GM19025 (cell line): Measurements from ENCODE around the gene H19.

ENCODE experiments used
- ATAC-seq: cut with Tn5 transposase; IDR thresholded peaks from one replicate; pipeline ENCODE4 v1.9.1; 2021; ENCODE audit warnings: mild to moderate bottlenecking, low read depth, moderate library complexity; ENCODE audit not compliant: unreplicated experiment

H19 gene

DNA sequence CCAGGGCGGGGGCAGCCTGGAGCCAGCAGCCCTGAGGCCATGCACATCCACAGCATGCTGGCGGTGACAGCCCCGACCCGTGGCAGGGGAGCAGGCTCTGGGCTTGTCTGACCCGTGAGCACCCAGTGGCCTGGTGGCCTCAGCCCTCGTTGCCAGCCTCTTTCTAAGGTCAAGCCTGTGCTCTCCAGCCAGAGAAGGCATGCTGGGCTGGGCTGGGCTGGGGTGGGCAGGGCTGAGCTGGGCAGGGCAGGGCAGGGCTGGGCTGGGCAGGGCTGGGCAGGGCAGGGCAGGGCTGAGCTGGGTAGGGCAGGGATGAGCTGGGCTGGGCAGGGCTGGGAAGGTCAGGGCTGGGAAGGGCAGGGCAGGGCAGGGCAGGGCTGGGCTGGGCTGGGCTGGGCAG lies 10.6 kb downstream of the H19 start:
- no peak for ATAC-seq

DNA sequence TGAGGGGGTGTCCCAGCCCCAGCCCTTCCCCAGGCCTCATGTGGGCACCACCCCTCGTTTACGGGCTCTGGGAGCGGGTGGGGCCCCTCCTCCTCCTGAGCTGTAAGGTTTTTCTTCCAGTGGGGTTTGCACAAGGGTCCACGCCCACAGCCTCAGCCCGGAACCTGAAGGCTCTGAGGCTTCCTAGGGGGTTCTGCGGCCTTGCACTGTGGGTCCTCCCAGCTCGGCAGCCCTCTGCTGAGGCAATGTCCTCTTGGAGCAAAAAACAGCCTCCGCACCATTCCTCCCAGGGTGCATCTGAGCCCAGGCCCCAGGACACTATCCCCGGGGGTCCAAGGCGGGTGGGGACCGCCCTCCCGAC lies 14.1 kb downstream of the H19 start:
- ATAC-seq, result no peak

DNA sequence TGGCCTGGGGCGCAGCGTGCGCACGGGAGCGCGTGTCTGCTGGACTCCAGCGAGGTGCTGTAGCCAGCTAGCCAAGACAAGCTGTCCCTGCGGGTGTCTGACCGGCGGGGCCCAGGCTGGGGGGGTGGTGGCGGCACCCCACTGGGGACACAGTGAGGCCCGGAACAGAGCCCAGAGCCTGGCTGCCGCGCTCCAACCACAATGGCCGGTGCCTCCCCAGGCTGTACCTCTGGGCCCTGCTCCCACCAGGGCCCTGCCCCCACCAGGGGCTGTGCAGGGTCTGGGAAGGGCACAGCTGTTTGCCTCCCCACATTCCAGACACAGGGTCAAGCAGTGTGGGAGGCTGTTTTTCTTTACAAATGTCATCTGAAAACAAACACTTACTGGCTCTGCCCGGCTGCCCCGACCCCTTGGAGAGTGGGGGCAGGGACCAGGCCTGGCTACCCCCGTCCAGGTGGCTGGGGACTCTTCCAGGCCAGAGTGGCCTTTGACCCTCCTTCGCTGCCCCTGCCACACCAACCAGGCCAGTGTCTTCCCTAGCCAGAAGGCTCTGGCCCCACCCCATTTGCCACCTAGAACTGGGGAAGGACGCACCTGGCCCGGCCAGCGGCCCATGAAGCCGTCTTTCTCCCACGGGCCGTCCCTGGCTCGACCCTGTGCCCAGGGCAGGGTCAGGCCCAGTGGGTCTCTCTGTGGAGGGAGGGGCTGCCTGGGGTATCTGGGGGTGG lies 14.6 kb downstream of the H19 start:
- no peak for ATAC-seq

DNA sequence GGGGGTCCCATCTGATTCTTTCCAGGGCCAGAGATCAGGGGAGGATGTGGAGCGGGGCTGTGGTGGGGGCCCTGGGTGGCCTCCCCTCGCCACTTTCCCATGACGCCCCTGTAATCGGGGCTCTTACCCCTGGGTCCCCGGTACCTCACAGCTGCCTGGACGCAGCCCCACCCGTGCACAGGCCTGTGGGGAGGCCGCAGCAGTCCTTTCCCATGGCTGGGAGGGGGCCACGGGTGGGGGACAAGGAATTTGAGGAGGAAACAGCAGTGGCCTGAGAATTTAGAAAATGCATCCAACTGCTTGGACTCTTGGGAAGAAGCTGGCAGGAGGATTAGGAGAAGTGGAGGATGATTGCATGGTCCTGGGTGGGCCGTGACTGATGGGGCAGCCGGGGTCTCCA lies 18.0 kb downstream of the H19 start:
- ATAC-seq, result no peak

DNA sequence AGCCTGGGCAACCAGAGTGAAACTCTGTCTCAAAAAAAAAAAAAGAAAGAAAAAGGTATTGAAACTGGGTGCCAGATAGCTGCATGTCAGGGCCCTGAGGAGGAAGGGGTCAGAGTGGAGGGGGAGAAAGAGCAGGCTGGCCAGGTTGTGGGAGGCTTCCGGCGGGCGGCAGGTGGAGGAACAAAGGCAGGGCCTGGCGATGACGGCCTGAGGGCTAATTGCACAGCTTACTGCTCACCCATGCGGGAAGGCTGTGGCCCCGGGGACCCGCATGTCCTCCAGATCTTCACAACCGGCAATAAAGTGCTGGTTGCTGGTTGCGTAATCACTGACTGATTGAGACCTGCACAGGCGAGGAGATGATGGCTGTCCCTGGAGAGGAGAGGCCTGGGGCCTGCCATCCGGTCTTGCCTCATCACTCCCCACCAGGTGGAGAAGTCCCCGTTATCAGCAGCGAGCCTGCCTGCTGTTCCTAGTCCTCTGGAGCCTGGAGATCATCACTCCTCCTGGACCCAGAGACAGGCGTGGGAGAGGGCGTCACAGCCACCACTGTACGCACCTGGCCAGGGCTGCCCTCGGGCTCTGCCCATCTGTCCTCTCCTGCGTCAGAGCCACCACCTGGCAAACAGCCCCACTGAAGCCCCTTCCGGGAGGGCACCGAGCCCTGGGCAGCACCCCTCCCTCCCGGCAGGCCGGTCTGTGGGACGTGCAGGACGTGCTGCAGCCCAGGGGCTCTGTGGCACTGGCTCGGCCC lies 18.7 kb downstream of the H19 start:
- no peak for ATAC-seq

DNA sequence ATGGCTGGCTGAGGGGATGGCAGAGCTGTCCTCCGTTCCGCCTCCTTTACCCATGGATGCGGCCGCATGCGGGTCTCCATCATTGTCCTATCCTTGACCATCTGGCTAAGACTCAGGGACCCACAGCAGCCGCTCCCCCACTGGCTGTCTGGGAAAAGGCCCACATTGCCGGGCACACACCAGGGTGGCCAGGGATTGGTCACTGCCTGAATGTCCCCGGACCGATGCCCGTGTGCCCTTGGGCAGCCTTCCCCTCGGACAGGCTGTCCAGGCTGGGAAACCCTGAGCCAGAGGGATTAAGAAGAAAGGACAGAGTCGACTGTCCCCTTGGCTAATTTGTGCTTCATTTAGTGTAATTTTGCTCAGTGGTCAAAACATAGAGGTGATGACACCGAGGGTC lies 22.5 kb downstream of the H19 start:
- ATAC-seq, result no peak

DNA sequence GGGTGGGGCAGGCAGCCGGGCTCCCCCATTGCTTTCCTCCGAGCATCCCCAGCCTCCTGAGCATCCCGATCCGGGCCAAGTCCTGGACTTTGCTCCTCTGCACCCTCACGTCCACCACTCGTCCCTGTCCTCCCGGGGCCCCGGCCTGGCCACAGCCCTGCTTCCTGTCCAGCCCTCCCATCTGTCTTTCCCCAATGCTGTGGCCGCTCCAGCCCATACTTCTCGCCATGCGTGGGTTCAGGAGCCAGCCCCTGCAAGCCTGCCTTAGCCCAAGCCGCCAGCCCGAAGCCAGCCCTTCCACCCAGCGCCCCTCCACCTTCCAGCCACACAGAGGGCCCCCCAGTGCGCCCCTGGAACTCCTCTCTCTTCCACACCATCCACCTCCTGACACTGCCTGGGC lies 26.7 kb downstream of the H19 start:
- no peak for ATAC-seq

DNA sequence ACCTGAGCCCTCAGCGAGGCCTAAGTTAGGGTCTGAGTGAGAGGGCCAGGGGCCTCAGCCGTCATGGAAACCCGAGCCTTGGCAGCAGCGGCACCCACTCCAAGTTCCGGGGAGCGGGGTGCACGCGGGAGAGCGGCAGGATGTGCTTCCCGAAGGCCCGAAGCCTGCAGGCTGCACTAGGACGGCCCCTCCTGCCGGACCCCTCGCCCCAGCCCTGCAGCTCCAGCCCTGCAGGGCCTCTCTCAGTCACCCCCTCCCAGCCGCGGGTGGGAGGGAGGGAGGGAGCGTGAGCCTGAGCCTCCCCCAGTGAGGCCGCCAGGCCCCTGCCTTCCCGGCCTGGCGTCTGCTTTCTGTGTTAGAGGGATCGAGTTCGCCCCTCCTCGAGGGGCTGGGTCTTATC lies 27.9 kb downstream of the H19 start:
- ATAC-seq, result no peak

DNA sequence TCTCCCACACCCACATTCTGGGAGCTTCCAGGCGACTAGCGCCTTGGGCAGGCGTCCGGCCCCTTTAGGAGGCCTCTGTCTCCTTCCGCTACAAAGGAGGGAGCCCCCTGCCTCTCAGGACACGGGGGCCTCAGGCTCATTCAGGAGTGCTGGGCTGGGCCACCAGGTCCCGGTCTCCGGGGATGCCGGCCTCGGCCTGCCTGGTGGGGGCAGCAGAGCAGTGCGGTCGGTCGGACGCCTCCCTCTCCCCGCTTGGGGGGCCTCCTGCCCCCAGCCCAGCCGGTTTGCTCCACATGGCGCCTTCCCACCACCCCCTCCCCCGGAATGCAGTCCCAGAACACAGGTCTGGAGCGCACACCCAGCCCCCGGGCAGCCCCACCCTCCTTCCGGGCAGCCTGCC lies 28.6 kb downstream of the H19 start:
- ATAC-seq, result no peak

DNA sequence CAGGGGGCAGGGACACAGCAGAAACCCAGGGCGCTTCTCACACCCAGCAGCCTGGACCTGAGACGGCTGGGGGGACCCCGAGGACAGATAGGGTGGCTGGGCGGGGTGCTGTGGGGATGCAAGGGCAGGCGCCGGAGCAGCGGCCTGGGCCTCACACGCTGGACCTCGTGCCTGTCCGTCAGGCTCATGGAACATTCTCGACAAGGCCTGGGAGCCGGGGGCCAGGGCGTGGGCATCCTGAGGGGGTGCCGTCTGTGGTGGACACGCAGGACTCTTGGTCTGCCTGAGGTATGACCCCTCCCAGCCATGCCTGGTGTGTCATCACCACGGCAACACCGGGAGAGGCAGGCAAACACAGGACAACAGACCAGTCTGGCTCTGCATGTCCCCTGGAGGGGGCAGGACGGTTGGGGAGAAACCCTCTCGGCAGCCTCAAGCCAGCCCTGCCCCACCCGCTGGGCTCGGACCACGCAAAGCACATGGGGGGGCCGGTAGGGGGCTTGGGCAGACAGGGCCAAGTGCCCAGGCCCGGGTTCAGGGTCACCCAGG lies 29.1 kb downstream of the H19 start:
- ATAC-seq, result no peak

DNA sequence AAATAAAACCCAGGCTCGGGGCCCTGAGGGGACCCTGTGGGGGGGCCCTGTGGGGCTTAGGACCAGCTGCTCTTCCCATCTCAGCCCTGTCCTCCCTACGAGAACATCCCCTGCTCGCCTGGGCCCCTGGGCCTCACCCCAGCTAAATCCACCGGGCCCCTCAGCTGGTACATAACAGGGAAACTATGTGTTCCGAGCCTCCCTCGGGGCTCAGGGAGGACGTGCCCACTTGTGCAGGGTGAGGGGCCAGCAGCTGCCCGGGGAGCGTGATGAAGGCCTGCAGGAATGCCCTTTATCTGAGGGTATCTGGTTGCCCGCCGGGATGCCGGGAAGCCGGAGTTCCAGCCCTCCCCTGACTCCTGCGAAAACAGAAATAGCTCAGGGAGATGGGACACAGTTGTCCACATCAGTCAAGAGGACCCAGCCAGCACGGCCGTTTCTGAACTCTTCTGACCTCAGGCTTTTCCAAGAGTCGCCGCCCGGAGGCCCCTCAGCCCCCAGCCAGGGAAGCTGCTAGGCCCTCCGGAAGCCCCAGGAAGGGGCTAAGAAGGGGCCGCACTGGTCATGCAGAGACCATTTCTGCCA lies 29.9 kb downstream of the H19 start:
- ATAC-seq, result no peak

DNA sequence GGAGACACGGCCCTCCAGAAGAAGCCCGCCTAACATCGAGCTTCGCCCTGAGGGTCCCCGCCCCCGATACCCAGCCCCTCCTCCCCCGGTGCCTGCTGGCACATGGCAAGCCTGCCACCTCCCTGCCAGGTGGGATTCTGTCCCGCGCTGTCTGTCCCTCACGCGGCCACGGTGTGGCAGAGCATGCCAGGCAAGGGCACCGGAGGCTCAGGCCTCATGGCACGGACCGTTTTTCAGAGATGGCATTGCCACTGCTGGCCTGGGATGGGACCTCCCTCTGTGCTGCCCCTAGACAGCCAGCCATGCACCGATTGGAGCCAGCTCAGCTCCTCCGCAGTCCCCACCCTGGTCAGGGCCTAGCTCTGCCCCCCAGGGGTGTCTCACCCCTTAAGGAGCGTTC lies 31.1 kb downstream of the H19 start:
- ATAC-seq, result no peak

DNA sequence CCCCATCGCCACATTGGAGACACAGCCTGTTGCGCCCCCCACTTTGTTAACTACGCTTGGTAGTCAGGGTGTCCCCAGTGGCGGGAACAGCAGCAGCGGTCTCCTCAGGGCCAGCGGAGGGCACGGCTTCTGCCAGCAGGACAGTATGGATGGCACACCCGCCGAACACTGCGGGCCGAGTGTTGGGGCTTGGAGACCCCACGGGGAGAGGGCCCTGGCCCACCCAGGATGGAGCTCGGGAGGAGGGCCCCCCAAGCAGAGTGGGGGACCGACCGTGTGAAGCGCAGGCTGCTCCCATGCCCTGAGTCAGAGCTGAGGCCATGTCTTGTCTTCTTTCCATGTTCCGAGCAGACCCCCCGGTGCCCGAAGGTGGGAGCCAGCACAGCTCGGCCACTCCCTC lies 32.7 kb downstream of the H19 start:
- no peak for ATAC-seq

DNA sequence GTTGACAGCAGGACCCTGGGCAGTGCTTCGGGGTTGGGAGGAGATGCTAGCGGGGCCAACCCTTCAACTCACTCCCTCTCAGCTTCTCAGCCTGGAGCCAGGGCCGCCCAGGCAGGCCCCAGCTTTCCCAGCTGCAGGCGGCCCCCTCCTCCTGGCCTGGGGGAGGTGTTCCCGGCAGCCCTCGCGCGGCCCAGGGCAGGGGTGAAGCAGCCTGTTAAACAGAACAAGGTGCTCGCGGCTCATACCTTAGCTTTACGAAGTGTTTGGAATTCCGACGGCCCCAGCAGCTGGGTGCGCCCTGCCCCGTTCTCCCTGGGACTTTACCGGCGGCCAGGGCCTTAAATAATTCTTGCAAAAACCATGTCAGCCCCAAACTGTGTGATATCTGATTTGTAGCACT lies 33.3 kb downstream of the H19 start:
- no peak for ATAC-seq

DNA sequence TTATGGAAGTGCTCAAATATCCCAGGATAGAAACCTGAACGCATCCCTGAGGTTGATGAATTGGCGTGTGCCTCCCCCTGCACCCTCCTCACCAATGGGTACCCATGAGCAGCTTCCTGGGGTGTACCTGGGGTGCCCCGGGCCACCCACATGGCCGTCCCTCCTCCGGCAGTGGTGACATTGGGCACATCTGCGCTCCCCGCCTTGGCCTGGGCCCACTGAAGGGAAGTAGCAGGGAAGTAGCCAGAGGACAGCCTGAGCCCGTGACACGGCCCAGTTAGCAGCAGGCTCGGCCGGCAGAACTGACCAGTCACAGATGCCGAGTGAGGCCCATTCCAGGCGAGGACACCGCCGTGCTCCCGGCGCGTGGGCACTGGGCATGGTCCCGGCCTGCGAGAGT lies 33.8 kb downstream of the H19 start:
- ATAC-seq, result no peak

DNA sequence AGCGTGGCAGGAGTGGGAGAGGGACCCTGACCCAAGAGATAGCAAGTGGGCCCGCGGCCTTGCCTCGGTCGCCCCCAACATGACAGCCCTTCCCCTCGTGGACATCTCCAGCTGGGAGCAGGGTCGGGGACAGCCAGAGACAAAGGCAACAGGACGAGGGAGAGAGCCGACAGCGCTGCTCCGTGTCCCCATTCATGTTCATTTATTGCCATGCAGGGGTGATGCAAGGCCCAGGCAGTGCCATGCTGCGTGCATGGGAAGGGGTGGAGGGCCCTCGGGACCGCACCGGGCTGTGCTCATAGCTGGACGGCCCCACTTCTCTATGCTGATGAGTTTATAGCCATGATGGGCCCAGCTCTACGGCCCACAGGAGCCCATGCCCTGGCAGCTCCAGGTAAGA lies 37.9 kb downstream of the H19 start:
- ATAC-seq, result no peak

DNA sequence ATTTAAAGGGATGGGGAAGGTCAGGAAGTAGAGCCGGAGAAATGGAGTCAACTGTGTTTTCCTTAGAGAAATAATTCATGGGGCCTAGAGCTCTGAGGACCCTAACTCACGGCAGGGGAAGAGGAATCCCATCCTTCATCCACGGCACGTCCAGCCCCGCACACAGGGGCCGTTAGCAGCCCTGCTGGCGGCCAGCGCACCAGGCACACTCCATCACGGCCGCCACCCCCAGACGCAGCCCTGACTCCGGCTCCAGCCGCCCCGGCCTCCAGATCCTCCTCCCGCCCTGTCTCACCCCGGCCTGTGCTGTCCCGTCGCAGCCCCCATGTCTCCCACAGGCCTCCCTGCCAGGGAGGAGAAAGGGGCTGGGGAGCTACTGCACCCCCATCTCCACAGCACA lies 39.3 kb downstream of the H19 start:
- ATAC-seq, result no peak

DNA sequence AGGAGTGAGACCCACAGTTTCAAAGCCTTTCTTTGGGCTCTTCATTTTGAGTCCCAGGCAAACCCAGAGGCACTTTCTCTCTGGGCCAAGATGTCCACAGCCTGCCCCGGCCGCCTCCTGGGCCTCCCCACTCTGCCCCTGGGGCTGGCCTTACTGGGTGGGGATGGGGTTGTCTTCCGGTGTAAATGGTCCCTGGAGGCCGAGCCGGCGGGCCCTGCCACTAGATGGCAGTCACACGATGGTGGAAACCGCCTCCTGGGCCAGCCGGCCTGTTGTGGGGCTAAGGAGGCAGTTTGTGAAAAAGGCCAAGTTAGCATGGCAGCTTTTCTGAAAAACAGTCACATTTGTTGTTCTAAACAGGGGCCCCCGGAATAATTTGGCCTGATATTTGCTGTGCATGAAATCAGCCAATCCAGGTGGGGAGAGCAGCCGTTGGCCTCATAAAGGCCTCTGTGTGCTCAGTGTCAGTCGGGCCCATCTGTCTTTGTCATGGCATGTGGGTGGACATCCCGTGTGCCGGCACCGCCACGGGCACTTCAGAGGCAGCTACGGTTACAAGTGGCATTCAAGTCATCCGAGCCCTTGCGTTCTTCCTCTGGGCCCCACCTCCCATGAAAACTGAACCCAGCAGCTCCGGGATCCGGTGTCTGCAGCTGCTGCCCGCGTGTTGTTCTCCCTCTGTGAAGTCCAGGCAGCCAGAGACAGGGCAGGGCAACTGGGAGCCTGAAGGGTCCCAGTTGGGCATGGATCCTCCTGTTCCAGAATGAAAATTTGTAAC lies 44.0 kb downstream of the H19 start:
- no peak for ATAC-seq

DNA sequence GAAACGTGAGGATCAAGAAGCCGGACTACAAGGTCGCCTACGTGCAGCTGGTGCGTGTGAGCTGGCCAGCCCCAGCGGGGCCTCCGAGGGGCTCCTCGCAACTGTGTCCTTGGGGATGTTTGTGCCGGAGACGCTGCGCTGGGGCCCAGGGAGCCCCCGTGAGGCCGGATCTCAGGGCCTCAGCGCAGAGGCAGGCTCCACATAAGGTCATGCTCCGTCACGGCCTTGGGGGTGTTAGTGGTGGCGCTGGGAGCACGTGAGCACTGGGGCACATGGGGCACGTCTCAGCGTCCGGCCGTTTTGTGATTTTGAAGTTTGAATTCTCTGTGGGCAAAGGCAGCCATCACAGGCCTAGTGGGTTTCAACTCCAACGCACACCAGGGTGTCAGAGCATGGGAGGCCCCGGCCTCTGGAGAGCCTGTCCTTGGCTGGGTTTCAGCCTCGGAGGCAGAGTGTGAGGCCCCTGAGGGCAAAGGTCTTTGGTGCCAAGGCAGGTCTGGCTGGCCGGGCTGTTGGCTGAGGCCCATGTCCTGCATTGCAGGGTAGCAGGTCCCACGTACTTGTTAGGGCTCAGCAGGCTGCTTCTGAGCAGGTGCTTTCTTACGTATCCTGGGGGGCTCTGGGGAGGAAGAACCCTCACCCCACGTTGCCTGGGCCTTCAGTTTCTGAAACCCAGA lies 44.7 kb downstream of the H19 start:
- no peak for ATAC-seq

DNA sequence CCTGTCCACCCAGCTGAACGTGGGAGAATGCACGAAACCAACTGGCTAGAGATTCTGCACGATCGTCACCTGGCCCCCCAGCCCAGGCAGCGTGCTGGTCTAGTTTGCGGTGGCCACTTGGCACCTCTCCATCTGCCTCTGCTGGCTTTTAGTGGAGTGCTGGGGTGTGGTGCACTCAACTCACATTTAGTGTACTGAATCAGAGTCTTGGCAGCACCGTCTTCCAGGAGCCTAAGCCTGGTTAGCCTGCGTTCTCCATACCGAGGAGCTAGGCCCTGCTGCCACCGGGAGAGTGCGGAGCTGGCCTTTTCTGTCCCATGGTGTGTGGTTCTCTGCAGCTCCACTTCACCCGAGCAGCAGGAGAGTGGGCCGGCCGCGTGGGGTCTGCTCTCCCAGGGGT lies 47.7 kb downstream of the H19 start:
- ATAC-seq, result no peak
